ENCODE measurements around the gene NOS1AP. TPM values are rescaled to one million over a fixed set of nuclear protein-coding genes. Genes with fewer than 3 reads are reported as not detected.

NOS1AP gene
- total RNA-seq (2022; extraction: Qiagen RNA extraction), result 0.18 to 0.33 TPM (median 0.21 TPM) in 5 replicates

GRCh38 chr1:162069334-162070093 lies at the start of gene NOS1AP:
Gene NOS1AP (plus strand): TSS chr1:162069691. CDS start chr1:162070178, 487 bp downstream.

GRCh38 chr1:162023547-162024501 lies 45.7 kb upstream of the NOS1AP start, which contains the start of gene OLFML2B:
Gene OLFML2B (minus strand): TSS chr1:162023869. CDS start chr1:162023430, 439 bp downstream.

GRCh38 chr1:162376691-162377090 lies 307.2 kb downstream of the NOS1AP start, which contains the start of gene SPATA46:
Gene SPATA46 (minus strand): TSS chr1:162376854. CDS start chr1:162376790, 64 bp downstream.

GRCh38 chr1:162381383-162381782 lies 311.9 kb downstream of the NOS1AP start, which contains the start of gene C1orf226:
Gene C1orf226 (plus strand): TSS chr1:162381728. CDS start chr1:162381902, 174 bp downstream.

GRCh38 chr1:162412002-162412401 lies 342.5 kb downstream of the NOS1AP start, which contains the start of gene SH2D1B:
Gene SH2D1B (minus strand): TSS chr1:162412136. CDS start chr1:162412016, 120 bp downstream.

Other genes starting within 250 kb of the NOS1AP start
- 0.53 to 0.66 TPM (median 0.55 TPM) in 5 replicates for gene OLFML2B, start 45.8 kb upstream of the NOS1AP start, total RNA-seq (2022; extraction: Qiagen RNA extraction)

Data from A549 treated with Hydrocortisone at 1 μM for 4 hours (cell line).